Bladder microvascular endothelial cell (primary cell): ENCODE measurements around the gene OR10A5. TPM values are rescaled to one million over a fixed set of nuclear protein-coding genes. Genes with fewer than 3 reads are reported as not detected.

Experiments
- total RNA-seq: library from RNA; depleted of rRNA; stranded (reverse); fragments of >200 nt; gene quantifications from 2 replicates; pipeline ENCODE4 v1.2.3, GENCODE V29; 2014

Gene OR10A5
- total RNA-seq = not detected in 2 replicates

GRCh38 chr11:6845383-6845782, at the start of gene OR10A5:
Gene OR10A5 (plus strand): TSS chr11:6845683. CDS start chr11:6845683, 0 bp downstream.

GRCh38 chr11:6799402-6799801, 46.1 kb upstream of the OR10A5 start, which contains the start of gene OR6A2:
Gene OR6A2 (minus strand): TSS chr11:6799689. CDS start chr11:6795708, 3,981 bp downstream.

DNA sequence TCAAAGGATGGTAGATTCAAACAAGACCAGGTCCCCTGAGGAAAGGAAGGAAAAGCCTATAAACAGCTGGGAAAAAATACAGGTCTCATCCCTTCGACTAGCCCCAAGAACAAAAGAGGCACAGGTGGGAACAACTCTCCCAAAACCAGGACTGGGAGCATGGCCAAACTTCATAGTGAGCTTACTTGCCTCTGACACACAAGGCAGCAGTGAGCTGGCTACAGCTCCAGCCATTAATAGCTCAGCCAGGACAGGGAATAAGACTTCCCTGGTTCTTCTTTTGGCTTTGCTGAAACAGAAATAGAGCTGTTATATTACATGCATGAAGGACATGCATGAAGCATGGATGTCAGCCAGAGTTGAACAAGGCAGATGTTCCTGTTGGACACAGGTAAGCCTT, 17.5 kb downstream of the OR10A5 start, which contains the start of gene OR10A2:
TSS of gene OR10A2 (plus strand) at position 97 of the 400 bp plus-strand sequence. CDS start 6,698 bp downstream, outside the sequence.

DNA sequence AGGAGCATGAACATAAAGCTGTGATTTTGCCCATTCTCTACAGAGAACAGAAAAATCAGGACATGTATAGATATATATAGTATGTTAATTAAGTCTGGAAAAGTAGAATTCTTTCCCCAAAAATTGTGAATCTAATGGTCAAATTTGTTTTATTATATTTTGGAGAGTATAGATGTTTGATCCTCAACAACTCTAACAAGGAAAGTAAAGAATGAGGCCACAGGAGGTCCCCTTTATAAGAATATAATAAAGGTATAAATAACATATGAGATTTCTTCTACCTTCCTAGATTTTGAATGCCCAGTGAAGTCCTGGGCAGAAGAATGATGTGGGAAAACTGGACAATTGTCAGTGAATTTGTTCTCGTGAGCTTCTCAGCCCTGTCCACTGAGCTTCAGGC, 30.8 kb downstream of the OR10A5 start, which contains the start of gene OR10A4:
TSS of gene OR10A4 (plus strand) at position 301 of the 400 bp plus-strand sequence. CDS start at position 324, 23 bp downstream.

GRCh38 chr11:6892400-6892799, 46.9 kb downstream of the OR10A5 start, which contains the start of gene OR2D2:
Gene OR2D2 (minus strand): TSS chr11:6892500. CDS start chr11:6892500, 0 bp downstream.

Other genes starting within 250 kb of the OR10A5 start
- 7.1 and 15.1 TPM in 2 replicates for gene RRP8, start 242.1 kb upstream of the OR10A5 start, total RNA-seq
- gene ILK, start 241.9 kb upstream of the OR10A5 start, total RNA-seq = 139 and 265 TPM in 2 replicates
- gene TAF10, start 233.5 kb upstream of the OR10A5 start, total RNA-seq = 22.5 and 46.9 TPM in 2 replicates
- gene TPP1, start 226.3 kb upstream of the OR10A5 start, total RNA-seq = 35.5 and 214 TPM in 2 replicates
- 20.2 and 92.1 TPM in 2 replicates for gene DCHS1, start 189.9 kb upstream of the OR10A5 start, total RNA-seq
- 64.3 and 65.7 TPM in 2 replicates for gene MRPL17, start 162.3 kb upstream of the OR10A5 start, total RNA-seq
- under 0.01 and 0.31 TPM in 2 replicates for gene OR2AG2, start 73.7 kb upstream of the OR10A5 start, total RNA-seq
- gene OR2AG1, start 62.7 kb upstream of the OR10A5 start, total RNA-seq = under 0.01 TPM in 1 of 2 replicates, not detected in the other
- gene OR6A2, start 46.0 kb upstream of the OR10A5 start, total RNA-seq = 0.16 and 0.38 TPM in 2 replicates
- not detected in 2 replicates for gene OR10A2, start 17.4 kb downstream of the OR10A5 start, total RNA-seq
- not detected in 2 replicates for gene OR10A4, start 30.9 kb downstream of the OR10A5 start, total RNA-seq
- gene OR2D2, start 46.8 kb downstream of the OR10A5 start, total RNA-seq = 0.16 and 0.19 TPM in 2 replicates
- gene OR2D3, start 75.3 kb downstream of the OR10A5 start, total RNA-seq = not detected in 2 replicates
- 1.4 and 2.3 TPM in 2 replicates for gene ZNF215, start 80.7 kb downstream of the OR10A5 start, total RNA-seq
- 0.65 and 1.8 TPM in 2 replicates for gene ZNF214, start 174.7 kb downstream of the OR10A5 start, total RNA-seq
- gene NLRP14, start 174.8 kb downstream of the OR10A5 start, total RNA-seq = under 0.01 TPM in 1 of 2 replicates, not detected in the other
- gene RBMXL2, start 243.3 kb downstream of the OR10A5 start, total RNA-seq = not detected in 2 replicates